ENCODE data around the gene TBX21. TPM values are rescaled to one million over a fixed set of nuclear protein-coding genes. Genes with fewer than 3 reads are reported as not detected.
A peak's percentile ranks its signal among the peaks of the same experiment; 100 is the strongest.

The TBX21 gene
- total RNA-seq, 1 experiment from 2014 or later = 0.15 TPM

GRCh38 chr17:47686276-47686635 is 46.8 kb upstream of the TBX21 start (continued):
- TF ChIP-seq NFATC4 (CRISPR knock-in tag; IDR thresholded peaks at IDR 0.05) (no peak), PRRX2 (CRISPR knock-in tag; IDR thresholded peaks at IDR 0.05) (no peak), STAT6 (CRISPR knock-in tag; conservative IDR thresholded peaks at IDR 0.05; ENCODE audit: low read depth) (no peak), ZNF396 (CRISPR knock-in tag; IDR thresholded peaks at IDR 0.05; ENCODE audit: borderline replicate concordance) (no peak), FOXP1 (CRISPR knock-in tag; IDR thresholded peaks at IDR 0.05; ENCODE audit: borderline replicate concordance) (no peak)
- TF ChIP-seq, protein P1, sequence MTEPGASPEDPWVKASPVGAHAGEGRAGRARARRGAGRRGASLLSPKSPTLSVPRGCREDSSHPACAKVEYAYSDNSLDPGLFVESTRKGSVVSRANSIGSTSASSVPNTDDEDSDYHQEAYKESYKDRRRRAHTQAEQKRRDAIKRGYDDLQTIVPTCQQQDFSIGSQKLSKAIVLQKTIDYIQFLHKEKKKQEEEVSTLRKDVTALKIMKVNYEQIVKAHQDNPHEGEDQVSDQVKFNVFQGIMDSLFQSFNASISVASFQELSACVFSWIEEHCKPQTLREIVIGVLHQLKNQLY (CRISPR knock-in tag; IDR thresholded peaks at IDR 0.05) = no peak
- TF ChIP-seq, protein P2, sequence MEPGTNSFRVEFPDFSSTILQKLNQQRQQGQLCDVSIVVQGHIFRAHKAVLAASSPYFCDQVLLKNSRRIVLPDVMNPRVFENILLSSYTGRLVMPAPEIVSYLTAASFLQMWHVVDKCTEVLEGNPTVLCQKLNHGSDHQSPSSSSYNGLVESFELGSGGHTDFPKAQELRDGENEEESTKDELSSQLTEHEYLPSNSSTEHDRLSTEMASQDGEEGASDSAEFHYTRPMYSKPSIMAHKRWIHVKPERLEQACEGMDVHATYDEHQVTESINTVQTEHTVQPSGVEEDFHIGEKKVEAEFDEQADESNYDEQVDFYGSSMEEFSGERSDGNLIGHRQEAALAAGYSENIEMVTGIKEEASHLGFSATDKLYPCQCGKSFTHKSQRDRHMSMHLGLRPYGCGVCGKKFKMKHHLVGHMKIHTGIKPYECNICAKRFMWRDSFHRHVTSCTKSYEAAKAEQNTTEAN (CRISPR knock-in tag; IDR thresholded peaks at IDR 0.05) = no peak

DNA sequence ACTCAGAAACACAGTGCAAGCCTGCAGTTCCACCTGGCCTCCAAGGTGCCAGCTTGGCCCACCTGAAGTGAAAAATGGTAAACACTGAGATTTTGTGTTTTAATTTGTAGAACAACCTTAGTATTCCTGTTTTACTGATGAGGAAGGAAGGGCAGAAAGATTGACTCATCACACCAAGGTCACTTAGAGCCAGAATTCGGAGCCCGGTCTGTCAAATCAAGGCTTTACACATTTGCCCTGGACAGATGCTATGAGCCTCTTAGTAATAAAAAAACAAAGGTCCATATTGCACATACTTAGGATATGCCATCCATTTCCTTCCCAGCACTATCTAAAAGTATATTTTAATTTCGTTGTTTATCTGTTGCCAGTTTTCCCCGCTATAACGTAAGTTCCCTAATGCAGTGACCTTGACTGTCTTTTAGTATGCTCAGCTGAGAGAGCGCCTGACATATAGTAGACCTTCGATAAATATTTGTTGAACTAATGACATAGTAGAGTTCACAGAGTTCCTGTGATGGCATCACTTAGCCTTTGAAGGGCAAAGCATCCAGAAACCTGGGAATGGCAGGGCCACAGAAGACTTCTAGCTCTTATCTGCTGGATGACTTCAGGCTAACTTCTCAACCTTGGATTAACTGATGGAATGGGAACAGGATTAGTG is 46.2 kb upstream of the TBX21 start:
- H3K36me3 Mint-ChIP-seq = peaks cover 24% of the 10 kb centered on the region
- POLR2A ChIA-PET = interaction anchor here (0.7 to 1.0 kb wide), 2 partner anchors 8 to 36 kb away, joined by 3 to 7 read pairs; partner anchors contain the start of gene KPNB1
- TF ChIP-seq GABPB1 (CRISPR knock-in tag; IDR thresholded peaks at IDR 0.05) = peak; percentile 57; the same call in 1 of the 2 replicates
- TF ChIP-seq ETV6 (CRISPR knock-in tag; IDR thresholded peaks at IDR 0.05) = no peak
- no peaks in the 10 kb centered on the region for H3K9me3 Mint-ChIP-seq
- DNase-seq (ENCODE audit: low spot score) (no peak), ATAC-seq (no peak)
- peaks cover 36% of the 10 kb centered on the region for H3K4me1 Mint-ChIP-seq
- H3K27ac Mint-ChIP-seq = peak overlapping the region; percentile 82
- CTCF ChIA-PET = interaction anchor here (1.1 to 1.7 kb wide), 11 partner anchors 8 to 103 kb away, joined by 3 to 11 read pairs (median 6); partner anchors contain the start of gene TBX21
- no peak overlapping the region for H3K4me3 Mint-ChIP-seq
- no peaks in the 10 kb centered on the region for H3K27me3 Mint-ChIP-seq (ENCODE audit: low read depth)

GRCh38 chr17:47687328-47687690 is 45.7 kb upstream of the TBX21 start:
- ATAC-seq (no peak), DNase-seq (ENCODE audit: low spot score) (no peak)
- H3K27me3 Mint-ChIP-seq (ENCODE audit: low read depth) = no peaks in the 10 kb centered on the region
- no peaks in the 10 kb centered on the region for H3K9me3 Mint-ChIP-seq
- ChIA-PET CTCF (interaction anchor here (1.0 to 1.7 kb wide), 14 partner anchors 8 to 161 kb away, joined by 3 to 11 read pairs (median 6); partner anchors contain the start of gene TBX21), POLR2A (interaction anchor here (0.7 to 1.1 kb wide), 4 partner anchors 9 to 37 kb away, joined by 3 to 7 read pairs (median 4); partner anchors contain the start of gene KPNB1)
- peak overlapping the region; percentile 82 for H3K27ac Mint-ChIP-seq
- TF ChIP-seq GTF2I (CRISPR knock-in tag; conservative IDR thresholded peaks at IDR 0.05) (no peak), ZNF671 (CRISPR knock-in tag; IDR thresholded peaks at IDR 0.05) (no peak), PREB (CRISPR knock-in tag; IDR thresholded peaks at IDR 0.05; ENCODE audit: borderline replicate concordance) (no peak)
- TF ChIP-seq, protein P3, sequence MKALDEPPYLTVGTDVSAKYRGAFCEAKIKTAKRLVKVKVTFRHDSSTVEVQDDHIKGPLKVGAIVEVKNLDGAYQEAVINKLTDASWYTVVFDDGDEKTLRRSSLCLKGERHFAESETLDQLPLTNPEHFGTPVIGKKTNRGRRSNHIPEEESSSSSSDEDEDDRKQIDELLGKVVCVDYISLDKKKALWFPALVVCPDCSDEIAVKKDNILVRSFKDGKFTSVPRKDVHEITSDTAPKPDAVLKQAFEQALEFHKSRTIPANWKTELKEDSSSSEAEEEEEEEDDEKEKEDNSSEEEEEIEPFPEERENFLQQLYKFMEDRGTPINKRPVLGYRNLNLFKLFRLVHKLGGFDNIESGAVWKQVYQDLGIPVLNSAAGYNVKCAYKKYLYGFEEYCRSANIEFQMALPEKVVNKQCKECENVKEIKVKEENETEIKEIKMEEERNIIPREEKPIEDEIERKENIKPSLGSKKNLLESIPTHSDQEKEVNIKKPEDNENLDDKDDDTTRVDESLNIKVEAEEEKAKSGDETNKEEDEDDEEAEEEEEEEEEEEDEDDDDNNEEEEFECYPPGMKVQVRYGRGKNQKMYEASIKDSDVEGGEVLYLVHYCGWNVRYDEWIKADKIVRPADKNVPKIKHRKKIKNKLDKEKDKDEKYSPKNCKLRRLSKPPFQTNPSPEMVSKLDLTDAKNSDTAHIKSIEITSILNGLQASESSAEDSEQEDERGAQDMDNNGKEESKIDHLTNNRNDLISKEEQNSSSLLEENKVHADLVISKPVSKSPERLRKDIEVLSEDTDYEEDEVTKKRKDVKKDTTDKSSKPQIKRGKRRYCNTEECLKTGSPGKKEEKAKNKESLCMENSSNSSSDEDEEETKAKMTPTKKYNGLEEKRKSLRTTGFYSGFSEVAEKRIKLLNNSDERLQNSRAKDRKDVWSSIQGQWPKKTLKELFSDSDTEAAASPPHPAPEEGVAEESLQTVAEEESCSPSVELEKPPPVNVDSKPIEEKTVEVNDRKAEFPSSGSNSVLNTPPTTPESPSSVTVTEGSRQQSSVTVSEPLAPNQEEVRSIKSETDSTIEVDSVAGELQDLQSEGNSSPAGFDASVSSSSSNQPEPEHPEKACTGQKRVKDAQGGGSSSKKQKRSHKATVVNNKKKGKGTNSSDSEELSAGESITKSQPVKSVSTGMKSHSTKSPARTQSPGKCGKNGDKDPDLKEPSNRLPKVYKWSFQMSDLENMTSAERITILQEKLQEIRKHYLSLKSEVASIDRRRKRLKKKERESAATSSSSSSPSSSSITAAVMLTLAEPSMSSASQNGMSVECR (CRISPR knock-in tag; IDR thresholded peaks at IDR 0.05; ENCODE audit: borderline replicate concordance) = no peak
- H3K4me3 Mint-ChIP-seq = no peak overlapping the region
- H3K4me1 Mint-ChIP-seq = peaks cover 42% of the 10 kb centered on the region
- H3K36me3 Mint-ChIP-seq = peaks cover 19% of the 10 kb centered on the region
